IMR-90 (cell line): ENCODE measurements around the gene TP53AIP1. TPM values are rescaled to one million over a fixed set of nuclear protein-coding genes. Genes with fewer than 3 reads are reported as not detected.

Experiments
- ATAC-seq: fragments of 200-7000 bp; cut with Tn5 transposase; 2 replicates; pipeline ENCODE4 v1.9.1; 2020; ENCODE audit warnings: low read depth, mild to moderate bottlenecking, moderate library complexity
- BruUV-seq: library from RNA; stranded (reverse); fragments of 400-500 nt; replicated peaks from 2 replicates; lab custom pipeline; 2021; lab: Mats Ljungman, UMichigan
- CTCF ChIA-PET: fragments of 300-600 bp; formaldehyde crosslinking; extraction: SDS; loops from one replicate; lab custom pipeline; 2021; ENCODE audit warnings: antibody characterized with exemption; lab: Yijun Ruan, JAX
- POLR2A ChIA-PET: fragments of 300-600 bp; sonication (Branson Sonifier 250); formaldehyde crosslinking; loops from one replicate; lab custom pipeline; 2022; ENCODE audit warnings: antibody characterized with exemption; ENCODE audit not compliant: unreplicated experiment; lab: Charles Lee
- DNase-seq: peaks from one replicate; pipeline ENCODE4 v3.0.0; 2013
- H2AFZ ChIP-seq: replicated peaks from 2 replicates; pipeline ENCODE3; 2013; ENCODE audit warnings: low read length, mild to moderate bottlenecking; ENCODE audit not compliant: poor library complexity
- H2AK5ac ChIP-seq: 2 replicates; pipeline ENCODE4 v1.6.1; 2013; ENCODE audit warnings: low read depth, low read length, inconsistent platforms
- H2AK9ac ChIP-seq: replicated peaks from 2 replicates; pipeline ENCODE3; 2013; ENCODE audit warnings: mild to moderate bottlenecking, low read depth, low read length, moderate library complexity; ENCODE audit not compliant: poor library complexity
- H2BK120ac ChIP-seq: 2 replicates; pipeline ENCODE4 v1.6.1; 2013; ENCODE audit warnings: low read depth, low read length, inconsistent platforms
- H2BK15ac ChIP-seq: 3 replicates; pipeline ENCODE4 v1.6.1; 2013; ENCODE audit warnings: low read depth, low read length, inconsistent platforms
- H2BK20ac ChIP-seq: 2 replicates; pipeline ENCODE4 v1.6.1; 2013; ENCODE audit warnings: low read depth, mild to moderate bottlenecking, inconsistent platforms, low read length, moderate library complexity
- H2BK5ac ChIP-seq: 2 replicates; pipeline ENCODE4 v1.6.1; 2013; ENCODE audit warnings: mild to moderate bottlenecking, low read depth, low read length, inconsistent platforms; ENCODE audit not compliant: poor library complexity, severe bottlenecking
- H3K14ac ChIP-seq: replicated peaks from 2 replicates; pipeline ENCODE4 v1.6.1; 2013; ENCODE audit warnings: low read depth, low read length, inconsistent platforms
- H3K18ac ChIP-seq: 2 replicates; pipeline ENCODE4 v1.6.1; 2013; ENCODE audit warnings: low read depth, low read length, control low read depth
- H3K23ac ChIP-seq: 2 replicates; pipeline ENCODE4 v1.6.1; 2013; ENCODE audit warnings: low read depth, low read length, inconsistent platforms
- H3K27ac ChIP-seq: 2 replicates; pipeline ENCODE4 v1.5.1; 2013; ENCODE audit warnings: mild to moderate bottlenecking, control low read depth, low read length; ENCODE audit not compliant: insufficient read depth
- H3K27me3 ChIP-seq: 2 replicates; pipeline ENCODE4 v1.6.1; 2013; ENCODE audit warnings: low read length; ENCODE audit not compliant: control insufficient read depth, insufficient read depth
- H3K36me3 ChIP-seq: 2 replicates; pipeline ENCODE4 v1.6.1; 2013; ENCODE audit warnings: low read length, mixed read lengths; ENCODE audit not compliant: control insufficient read depth, insufficient read depth
- H3K4ac ChIP-seq: 2 replicates; pipeline ENCODE4 v1.6.1; 2013; ENCODE audit warnings: low read depth, low read length, inconsistent platforms
- H3K4me1 ChIP-seq: 2 replicates; pipeline ENCODE4 v1.6.1; 2013; ENCODE audit warnings: low read length, mixed read lengths; ENCODE audit not compliant: control insufficient read depth, insufficient read depth
- H3K4me2 ChIP-seq: 2 replicates; pipeline ENCODE4 v1.6.1; 2013; ENCODE audit warnings: low read depth, mild to moderate bottlenecking, control low read depth, low read length, moderate library complexity
- H3K4me3 ChIP-seq: 2 replicates; pipeline ENCODE4 v1.5.1; 2013; ENCODE audit warnings: low read depth, mild to moderate bottlenecking, control low read depth, low read length, moderate library complexity; ENCODE audit not compliant: insufficient read depth
- H3K56ac ChIP-seq: 2 replicates; pipeline ENCODE4 v1.6.1; 2013; ENCODE audit warnings: low read length, inconsistent platforms; ENCODE audit not compliant: insufficient read depth; ENCODE audit errors: extremely low read depth
- H3K79me1 ChIP-seq, 2 experiments: 2 replicates each; pipeline ENCODE4 v1.6.1; 2013; ENCODE audit warnings: low read length in 2 of 2, inconsistent platforms in 1 of 2, low read depth in 1 of 2
- H3K9ac ChIP-seq: 2 replicates; pipeline ENCODE4 v1.6.1; 2013; ENCODE audit warnings: low read depth, low read length, control low read depth
- H3K9me1 ChIP-seq: 2 replicates; pipeline ENCODE4 v1.6.1; 2013; ENCODE audit warnings: low read length, inconsistent platforms; ENCODE audit not compliant: insufficient read depth
- H3K9me3 ChIP-seq: 2 replicates; pipeline ENCODE4 v1.6.1; 2013; ENCODE audit warnings: low read length; ENCODE audit not compliant: control insufficient read depth, insufficient read depth
- H4K20me1 ChIP-seq: 2 replicates; pipeline ENCODE4 v1.6.1; 2013; ENCODE audit warnings: low read length, inconsistent platforms; ENCODE audit not compliant: insufficient read depth
- H4K5ac ChIP-seq: 2 replicates; pipeline ENCODE4 v1.6.1; 2013; ENCODE audit warnings: mild to moderate bottlenecking, low read depth, low read length, control low read depth
- H4K8ac ChIP-seq, 2 experiments: 2 replicates each; pipeline ENCODE4 v1.6.1; 2013; ENCODE audit warnings: low read depth in 2 of 2, low read length in 2 of 2, control low read depth in 1 of 2, inconsistent platforms in 1 of 2
- H4K91ac ChIP-seq: 2 replicates; pipeline ENCODE4 v1.6.1; 2013; ENCODE audit warnings: low read depth, low read length, inconsistent platforms; ENCODE audit not compliant: insufficient read depth
- CEBPB ChIP-seq: IDR thresholded peaks from 2 replicates; pipeline ENCODE4 v1.6.1; 2012; ENCODE audit warnings: low read depth, low read length, improper control_type of control experiment
- CTCF ChIP-seq: conservative IDR thresholded peaks from 2 replicates; pipeline ENCODE4 v1.5.1; 2012; ENCODE audit warnings: mild to moderate bottlenecking, low read depth, low read length, improper control_type of control experiment
- ELK1 ChIP-seq: fragments of 150-350 bp; IDR thresholded peaks from 2 replicates; pipeline ENCODE4 v1.6.1; 2016; ENCODE audit warnings: low read depth, mild to moderate bottlenecking, low read length, moderate library complexity, borderline replicate concordance
- FOS ChIP-seq: fragments of 150-350 bp; IDR thresholded peaks from 2 replicates; pipeline ENCODE4 v1.6.1; 2016; ENCODE audit warnings: low read depth, low read length
- MAFK ChIP-seq: IDR thresholded peaks from 2 replicates; pipeline ENCODE4 v1.6.1; 2012; ENCODE audit warnings: low read depth, low read length, improper control_type of control experiment
- MAZ ChIP-seq: IDR thresholded peaks from 2 replicates; pipeline ENCODE4 v1.6.1; 2012; ENCODE audit warnings: low read depth, mild to moderate bottlenecking, low read length, improper control_type of control experiment, moderate library complexity, borderline replicate concordance
- MXI1 ChIP-seq: IDR thresholded peaks from 2 replicates; pipeline ENCODE4 v1.6.1; 2012; ENCODE audit warnings: low read depth, mild to moderate bottlenecking, low read length, moderate library complexity, borderline replicate concordance
- NFE2L2 ChIP-seq: fragments of 150-350 bp; IDR thresholded peaks from 2 replicates; pipeline ENCODE4 v1.6.1; 2016; ENCODE audit warnings: low read depth, mild to moderate bottlenecking, low read length
- RAD21 ChIP-seq: IDR thresholded peaks from 2 replicates; pipeline ENCODE4 v1.6.1; 2012; ENCODE audit warnings: low read length, improper control_type of control experiment
- RCOR1 ChIP-seq: IDR thresholded peaks from 2 replicates; pipeline ENCODE4 v1.6.1; 2012; ENCODE audit warnings: mild to moderate bottlenecking, low read length, improper control_type of control experiment; ENCODE audit not compliant: insufficient replicate concordance
- RFX5 ChIP-seq: IDR thresholded peaks from 2 replicates; pipeline ENCODE4 v1.8.0; 2012; ENCODE audit warnings: low read depth, mild to moderate bottlenecking, low read length, moderate library complexity
- WGBS, 2 experiments: methylation state at CpG; one replicate each; pipeline versions ENCODE4 v1.1.5 to v1.1.7; 2013; ENCODE audit warnings: missing lambda C conversion rate in 2 of 2; ENCODE audit not compliant: insufficient read length in 1 of 2; ENCODE audit errors: extremely low coverage in 2 of 2; 5-methylcytosine and 5-hydroxymethylcytosine counted together
- dilution Hi-C: fragments of 300-500 bp; cut with HindIII; formaldehyde crosslinking; loops from one replicate; pipeline ENCODE4 v1.14.3; 2018; ENCODE audit warnings: low sequenced_read_pairs; ENCODE audit not compliant: unreplicated experiment
- in situ Hi-C: fragments of 300-500 bp; cut with MboI; formaldehyde crosslinking; loops from 3 replicates; pipeline ENCODE4 v1.14.3; 2019; ENCODE audit warnings: low sequenced_read_pairs, inconsistent platforms, mixed read lengths
- intact Hi-C: fragments of 100-400 bp; cut with micrococcal nuclease; formaldehyde crosslinking; loops from 2 replicates; pipeline ENCODE4 v1.10.0; 2022
- polyA plus RNA-seq, 3 experiments: library from polyadenylated mRNA; depleted of rRNA; stranded (reverse); fragments of >200 nt; gene quantifications; 2 replicates each; pipeline ENCODE4 v1.2.3, GENCODE V29; 2012; ENCODE audit warnings: low replicate concordance in 1 of 3
- total RNA-seq: library from RNA; depleted of rRNA; stranded (reverse); fragments of >200 nt; gene quantifications from 2 replicates; pipeline ENCODE4 v1.2.3, GENCODE V29; 2012

TP53AIP1 gene
- total and polyA plus RNA-seq, 2 of the 4 experiments (the other 2 are of a cell fraction), result not detected

GRCh38 chr11:128934926-128935325 is 7.7 kb downstream of the TP53AIP1 start:
- H3K4ac ChIP-seq, result no peak overlapping the region
- H4K91ac ChIP-seq, result no peak overlapping the region
- in situ Hi-C loops (no loop called here), dilution Hi-C loops (no loop called here), intact Hi-C loops (no loop called here)
- POLR2A ChIA-PET, result no interaction called here
- H3K4me3 ChIP-seq, result no peak overlapping the region
- H3K56ac ChIP-seq, result no peak overlapping the region
- no peak overlapping the region for H4K5ac ChIP-seq
- H3K14ac ChIP-seq, result no peak overlapping the region
- no peak for TF ChIP-seq MAFK
- TF ChIP-seq RAD21, result no peak
- no peak for TF ChIP-seq CTCF
- no peak for TF ChIP-seq RFX5
- no peak for TF ChIP-seq ELK1
- no peak for TF ChIP-seq FOS
- TF ChIP-seq MXI1, result no peak
- no peak for TF ChIP-seq NFE2L2
- no peak for TF ChIP-seq RCOR1
- no peak for TF ChIP-seq CEBPB
- TF ChIP-seq MAZ, result no peak
- no peak overlapping the region for H2AK5ac ChIP-seq
- no peak overlapping the region for H2AK9ac ChIP-seq
- no peak overlapping the region for H3K23ac ChIP-seq
- DNase-seq (no peak), ATAC-seq (no peak)
- H3K4me2 ChIP-seq, result no peak overlapping the region
- H3K9me1 ChIP-seq, result no peaks in the 10 kb centered on the region
- H2BK5ac ChIP-seq, result no peak overlapping the region
- H4K8ac ChIP-seq, result no peak overlapping the region
- no peak overlapping the region for H2AFZ ChIP-seq
- H3K79me1 ChIP-seq, result no peaks in the 10 kb centered on the region
- H3K36me3 ChIP-seq, result no peaks in the 10 kb centered on the region
- BruUV-seq, result no TSS peak
- no peaks in the 10 kb centered on the region for H3K9me3 ChIP-seq
- H2BK120ac ChIP-seq, result no peak overlapping the region
- H2BK15ac ChIP-seq, result no peak overlapping the region
- CTCF ChIA-PET, result interaction anchor here (0.9 kb wide), 1 partner anchor 14 kb away, joined by 4 read pairs; no protein-coding TSS in a partner anchor
- no peak overlapping the region for H3K27ac ChIP-seq
- H3K4me1 ChIP-seq, result no peaks in the 10 kb centered on the region; the same call in 1 of the 2 replicates
- no peak overlapping the region for H3K18ac ChIP-seq
- H3K9ac ChIP-seq, result no peak overlapping the region
- no peaks in the 10 kb centered on the region for H4K20me1 ChIP-seq
- H2BK20ac ChIP-seq, result no peak overlapping the region
- 95% methylated on average over 7 of the region's 10 CpGs; no CpG with 5 or more reads in 1 of the 2 experiments for WGBS, 2 experiments
- H3K27me3 ChIP-seq, result peaks cover 29% of the 10 kb centered on the region
